Measurements from ENCODE around the gene NEK1. TPM values are rescaled to one million over a fixed set of nuclear protein-coding genes. Genes with fewer than 3 reads are reported as not detected.

NEK1 gene
- polyA plus RNA-seq, 1 of the 3 experiments (the other 2 are of a cell fraction): 2.0 TPM

- no peaks in the 10 kb centered on the region for H3K27me3 ChIP-seq (ENCODE audit: insufficient read depth)
- no peaks in the 10 kb centered on the region for H3K9me2 ChIP-seq
- no peaks in the 10 kb centered on the region for H4K20me1 ChIP-seq (ENCODE audit: insufficient read depth)
- no peaks in the 10 kb centered on the region for H3K4me1 ChIP-seq (ENCODE audit: control insufficient read depth in 1 of 2, insufficient read depth in 2 of 2, low read depth in 1 of 2, low read length in 1 of 2)
- no peak overlapping the region for H3K4me3 ChIP-seq (ENCODE audit: low read depth in 2 of 2, low read length in 1 of 2)
- CTCF ChIA-PET: no interaction called here
- WGBS (ENCODE audit: low lambda C conversion rate): 90% methylated on average over 6 of the region's 6 CpGs
- no peaks in the 10 kb centered on the region for H3F3A ChIP-seq (replicated peaks; ENCODE audit: insufficient read depth)
- no peak overlapping the region for H3K4me2 ChIP-seq
- H3K36me3 ChIP-seq (replicated peaks in 1 of 2; ENCODE audit: control insufficient read depth in 1 of 2, insufficient read depth in 2 of 2, low read length in 1 of 2): no peaks in the 10 kb centered on the region
- DNase-seq: no peak
- TF ChIP-seq FOXJ3 (CRISPR knock-in tag; IDR thresholded peaks at IDR 0.05) (no peak), EP300 (IDR thresholded peaks at IDR 0.05; ENCODE audit: borderline replicate concordance in 1 of 2, low read depth in 1 of 2, low read length in 1 of 2) (no peak), RCOR1 (IDR thresholded peaks at IDR 0.05; ENCODE audit: low read length) (no peak)
- no peak overlapping the region for H2AFZ ChIP-seq (ENCODE audit: low read depth)
- H3K9ac ChIP-seq: no peak overlapping the region
- no peaks in the 10 kb centered on the region for H3K79me2 ChIP-seq (ENCODE audit: insufficient read depth)
- no peak overlapping the region for H3K27ac ChIP-seq (ENCODE audit: low read depth in 2 of 2, low read length in 1 of 2)
- POLR2A ChIA-PET: no interaction called here
- peaks cover 17% of the 10 kb centered on the region for H3K9me3 ChIP-seq
Measured at GRCh38 chr4:169369634-169370033, 242.7 kb downstream of the NEK1 start.

- Histone ChIP-seq H4K20me1 (ENCODE audit: insufficient read depth) (no peaks in the 10 kb centered on the region), H3K4me2 (no peak overlapping the region), H3F3A (replicated peaks; ENCODE audit: insufficient read depth) (peaks cover 5% of the 10 kb centered on the region), H2AFZ (ENCODE audit: low read depth) (no peak overlapping the region), H3K9me3 (peaks cover 17% of the 10 kb centered on the region), H3K36me3 (replicated peaks in 1 of 2; ENCODE audit: control insufficient read depth in 1 of 2, insufficient read depth in 2 of 2, low read length in 1 of 2) (no peaks in the 10 kb centered on the region), H3K27me3 (ENCODE audit: insufficient read depth) (no peaks in the 10 kb centered on the region), H3K9me2 (no peaks in the 10 kb centered on the region), H3K27ac (ENCODE audit: low read depth in 2 of 2, low read length in 1 of 2) (no peak overlapping the region), H3K79me2 (ENCODE audit: insufficient read depth) (no peaks in the 10 kb centered on the region), H3K4me1 (ENCODE audit: control insufficient read depth in 1 of 2, insufficient read depth in 2 of 2, low read depth in 1 of 2, low read length in 1 of 2) (no peaks in the 10 kb centered on the region), H3K4me3 (ENCODE audit: low read depth in 2 of 2, low read length in 1 of 2) (no peak overlapping the region), H3K9ac (no peak overlapping the region)
- CTCF ChIA-PET: interaction anchor here (0.9 kb wide), 1 partner anchor 259 kb away, joined by 3 read pairs; no protein-coding TSS in a partner anchor
- TF ChIP-seq TAF1 (IDR thresholded peaks at IDR 0.05; ENCODE audit: borderline replicate concordance, low read depth, low read length) (no peak), EZH2phosphoT487 (IDR thresholded peaks at IDR 0.05; ENCODE audit: borderline replicate concordance, low read depth) (no peak), YY1 (IDR thresholded peaks at IDR 0.05; ENCODE audit: low read depth) (no peak), GATA2 (CRISPR knock-in tag; IDR thresholded peaks at IDR 0.05) (no peak), RAD21 (IDR thresholded peaks at IDR 0.05; ENCODE audit: low read length) (no peak), SIN3A (IDR thresholded peaks at IDR 0.05; ENCODE audit: borderline replicate concordance, low read depth, low read length) (no peak), MEF2A (IDR thresholded peaks at IDR 0.05; ENCODE audit: borderline replicate concordance, low read depth) (no peak), NFIC (IDR thresholded peaks at IDR 0.05; ENCODE audit: borderline replicate concordance) (no peak), MXI1 (IDR thresholded peaks at IDR 0.05; ENCODE audit: low read depth, low read length) (no peak), FOXJ3 (CRISPR knock-in tag; IDR thresholded peaks at IDR 0.05) (no peak), SMC3 (IDR thresholded peaks at IDR 0.05; ENCODE audit: low read depth, low read length) (no peak), FOSL2 (IDR thresholded peaks at IDR 0.05; ENCODE audit: borderline replicate concordance, low read depth) (no peak), TEAD4 (IDR thresholded peaks at IDR 0.05; ENCODE audit: borderline replicate concordance, insufficient read depth) (no peak), USF1 (IDR thresholded peaks at IDR 0.05; ENCODE audit: borderline replicate concordance, low read depth) (no peak), ZBTB33 (IDR thresholded peaks at IDR 0.05; ENCODE audit: borderline replicate concordance, low read depth) (no peak), EP300 (IDR thresholded peaks at IDR 0.05; ENCODE audit: borderline replicate concordance in 1 of 2, low read depth in 1 of 2, low read length in 1 of 2) (no peak), NRF1 (IDR thresholded peaks at IDR 0.05; ENCODE audit: low read depth, low read length) (no peak)
- POLR2A ChIA-PET: no interaction called here
- DNase-seq: no peak
Measured at GRCh38 chr4:169367826-169368225, 244.6 kb downstream of the NEK1 start.
